GM20431 (cell line): ENCODE results near the gene BCL6.

Experiments used
- in situ Hi-C: fragments of 300-500 bp; cut with MseI, MboI; formaldehyde crosslinking; loops from one replicate; pipeline ENCODE4 v1.15.0; 2020; ENCODE audit warnings: low sequenced_read_pairs; ENCODE audit not compliant: unreplicated experiment

The BCL6 gene

DNA sequence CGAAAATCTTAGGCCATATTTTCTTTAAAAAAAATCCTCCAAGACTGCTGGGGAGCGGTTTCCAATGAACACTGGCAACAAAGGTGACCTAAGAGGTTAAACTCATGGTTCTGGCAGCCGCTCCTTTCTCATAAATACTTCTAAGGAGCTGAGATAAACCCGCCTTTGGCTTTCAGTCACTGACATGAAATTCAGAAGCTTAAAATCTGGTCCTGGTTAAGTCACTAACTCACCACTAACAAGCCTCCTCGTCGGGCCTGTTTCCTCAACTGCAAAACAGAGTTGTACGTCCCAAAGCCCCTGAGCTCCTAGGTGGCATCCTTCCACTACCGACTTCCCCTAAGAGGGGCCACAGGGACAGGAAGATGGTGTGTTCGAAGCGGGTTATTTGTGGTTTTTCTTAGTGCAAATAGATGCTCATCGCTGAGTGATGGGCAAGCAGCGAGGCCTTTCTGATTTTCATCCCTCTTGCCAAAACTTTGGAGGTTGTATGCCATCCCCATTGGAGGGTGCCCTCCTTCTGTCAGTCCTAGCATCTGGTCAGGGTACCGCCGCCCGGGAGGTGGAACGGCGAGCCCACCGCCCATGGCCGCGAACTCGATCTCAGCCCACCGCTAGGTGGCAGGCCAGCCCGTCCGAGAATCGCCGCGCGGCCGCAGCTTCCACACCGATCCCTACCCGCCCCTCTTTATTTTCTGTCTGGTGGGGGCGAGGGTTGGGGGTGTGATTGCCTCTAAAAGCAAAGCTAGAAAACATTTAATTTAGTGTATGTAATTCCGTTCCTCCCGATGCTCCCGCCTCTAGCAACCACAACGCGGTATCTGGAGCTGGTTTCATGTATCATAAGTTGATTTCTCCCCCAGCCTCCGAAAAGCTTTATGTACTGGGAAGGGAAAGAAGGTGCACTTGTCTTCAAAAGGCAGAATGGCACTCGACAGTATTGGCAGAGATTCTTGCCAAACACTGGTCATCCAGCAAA, 4.6 kb downstream of the BCL6 start:
- in situ Hi-C loops, result loop anchor here (10.0 kb wide), 2 partner anchors 1214 to 1404 kb away; no protein-coding TSS in a partner anchor

DNA sequence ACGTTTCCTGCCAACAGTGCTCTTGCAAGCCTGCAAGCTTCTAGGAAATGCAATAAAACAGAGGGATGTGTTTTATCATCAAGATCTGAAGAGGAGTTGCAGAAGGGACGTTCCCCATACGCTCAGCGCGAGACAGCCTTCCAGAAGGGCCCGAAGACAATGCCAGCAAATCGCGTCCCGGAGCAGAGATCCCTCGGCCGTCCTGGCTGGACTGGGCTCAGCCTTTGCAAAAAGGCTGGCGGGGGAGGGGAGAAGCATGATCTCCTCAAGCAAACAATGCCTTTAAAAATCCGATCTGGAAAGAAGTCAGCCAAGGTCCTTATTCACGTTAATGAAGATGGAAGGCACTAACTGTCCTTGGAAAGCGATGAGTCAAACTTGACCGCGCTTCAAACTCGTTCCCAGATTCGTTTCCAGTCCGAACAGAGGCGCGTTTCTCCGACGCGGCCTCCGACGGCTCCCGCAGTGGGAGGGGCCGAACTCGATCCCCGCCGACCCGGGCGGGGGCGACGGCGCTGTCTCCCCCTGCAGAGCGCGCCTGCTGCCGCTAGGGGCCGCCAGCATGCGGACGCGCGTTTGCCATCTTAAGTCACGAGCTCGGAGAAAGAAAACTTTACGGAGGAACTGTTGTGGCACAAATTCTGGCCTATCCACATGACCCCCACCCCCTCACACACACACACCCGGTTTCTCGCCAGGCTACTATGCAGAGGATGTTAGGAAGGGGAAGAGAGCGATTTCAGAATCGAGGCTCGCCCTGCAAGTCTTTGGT, 5.5 kb downstream of the BCL6 start:
- in situ Hi-C loops, result loop anchor here (10.0 kb wide), 2 partner anchors 1215 to 1405 kb away; no protein-coding TSS in a partner anchor

DNA sequence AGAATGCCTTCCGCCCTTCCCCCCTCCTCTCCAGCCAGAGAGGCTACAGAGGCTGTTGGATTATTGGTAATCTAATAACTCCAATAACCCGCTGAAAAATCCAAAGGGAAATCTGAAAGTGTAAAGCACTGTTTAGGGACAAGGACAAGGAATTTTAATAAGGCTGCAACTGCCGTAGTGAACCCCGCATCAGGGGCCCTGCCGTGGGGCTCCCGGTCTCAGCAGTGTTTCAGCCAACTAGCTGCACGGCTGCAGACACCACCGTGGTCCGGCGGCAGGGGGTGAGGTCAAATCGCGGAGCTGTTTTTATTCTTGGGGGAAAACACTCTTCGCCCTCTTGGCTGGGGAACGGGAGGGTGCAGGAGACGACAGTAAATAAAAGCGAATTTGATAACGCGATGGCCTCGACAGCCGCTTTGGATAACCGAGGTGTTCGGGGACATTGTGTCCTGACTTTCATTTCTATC, 6.1 kb downstream of the BCL6 start:
- in situ Hi-C loops, result no loop called here

DNA sequence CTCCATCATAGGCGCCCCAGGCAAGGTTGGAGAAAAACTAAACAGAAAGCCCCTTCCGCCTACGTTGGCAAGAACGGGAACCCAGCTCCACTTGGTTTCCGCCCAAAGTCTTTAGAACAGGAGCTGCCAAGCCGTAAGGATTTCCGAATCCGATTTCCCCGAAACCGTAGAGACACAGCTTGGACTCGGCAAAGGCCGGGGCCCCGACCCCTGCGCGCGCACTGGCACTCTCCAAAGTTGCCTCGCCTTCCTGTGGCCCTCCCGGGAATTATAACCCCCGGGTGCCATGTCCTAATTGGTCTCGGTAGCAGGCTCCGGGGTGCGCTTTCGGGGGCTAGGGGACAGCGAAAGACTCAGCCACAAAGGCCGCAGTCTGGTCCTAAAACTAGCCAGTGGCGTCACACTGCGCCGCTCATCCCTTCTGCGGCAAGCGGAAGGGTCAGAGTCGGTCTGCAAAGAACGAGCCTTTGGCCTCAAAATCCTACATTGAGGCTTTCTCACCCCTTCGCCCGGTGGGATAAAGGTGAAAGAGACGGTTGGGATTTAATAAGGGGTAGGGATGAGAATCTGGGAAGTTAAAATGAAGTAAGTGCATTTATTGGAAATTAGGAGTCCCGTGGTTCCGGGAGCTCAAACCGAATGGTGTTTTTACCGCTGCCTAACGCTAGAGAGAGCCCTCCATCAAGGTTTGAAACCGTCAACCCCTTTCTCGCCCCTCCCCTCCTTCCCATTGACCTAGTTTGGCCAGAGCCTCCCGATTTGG, 6.8 kb downstream of the BCL6 start:
- in situ Hi-C loops, result no loop called here

DNA sequence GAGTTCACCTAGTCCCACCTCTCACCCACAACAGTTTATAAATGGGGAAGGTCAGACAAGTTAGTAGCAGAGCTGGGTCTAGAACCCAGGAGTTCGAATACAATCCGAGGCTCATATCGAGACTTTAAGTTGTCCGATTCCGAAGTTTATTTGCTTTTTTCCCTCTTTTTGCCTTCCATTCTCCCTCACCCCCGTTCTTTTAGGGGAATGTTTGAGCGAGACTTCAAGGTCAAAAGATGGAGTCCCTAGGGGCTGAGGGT, 7.3 kb downstream of the BCL6 start:
- in situ Hi-C loops, result no loop called here

DNA sequence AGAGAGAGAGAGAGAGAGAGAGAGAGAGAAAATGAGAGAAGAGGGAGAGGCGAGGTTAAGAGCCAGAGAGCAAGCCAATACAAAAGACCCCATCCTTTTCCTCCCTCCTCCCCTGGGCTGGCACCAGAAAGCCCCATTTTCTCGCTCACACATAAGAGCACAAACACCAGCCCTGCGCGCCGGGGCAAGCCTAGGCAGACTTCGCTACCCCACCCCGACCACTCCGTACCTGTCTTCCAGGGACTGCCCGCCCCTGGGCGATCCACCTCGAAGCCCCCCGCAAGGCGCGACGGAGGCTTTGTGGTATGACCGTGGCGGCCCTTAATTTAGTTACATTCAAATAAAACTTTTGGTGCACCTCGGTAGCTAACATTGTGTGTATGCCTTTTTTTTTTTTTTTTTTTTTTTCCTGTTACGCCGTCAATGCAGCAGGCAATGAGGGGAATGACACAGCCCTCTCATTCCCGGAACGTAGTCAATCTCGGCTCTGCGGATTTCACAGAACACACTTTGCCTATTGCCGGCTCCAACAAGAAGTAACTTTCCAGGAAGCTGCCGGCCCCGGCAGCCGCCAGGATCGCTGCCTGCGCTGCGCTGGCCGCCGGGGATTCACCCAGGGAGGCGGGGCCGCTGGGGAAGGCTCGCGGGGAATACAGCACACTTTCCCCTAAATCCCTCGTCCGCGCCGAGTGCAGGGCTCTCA, 7.7 kb downstream of the BCL6 start:
- in situ Hi-C loops, result no loop called here

DNA sequence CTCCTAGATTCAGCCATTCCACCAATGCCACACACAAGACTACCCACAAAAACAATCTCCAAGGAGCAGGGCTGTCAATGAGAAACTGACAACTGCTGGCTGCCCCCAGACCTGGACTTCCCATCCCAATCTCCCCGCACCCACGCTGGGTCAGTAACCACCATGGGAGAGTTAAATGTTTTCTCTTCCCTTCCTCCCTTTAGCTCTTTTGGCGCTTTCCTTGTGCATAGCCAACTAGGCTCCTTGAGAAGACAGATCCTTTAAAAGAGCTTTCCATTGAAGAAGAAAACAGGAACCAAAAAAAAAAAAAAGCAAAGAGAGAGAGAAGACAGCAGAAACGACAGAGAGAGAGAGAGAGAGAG, 8.3 kb downstream of the BCL6 start:
- in situ Hi-C loops, result no loop called here

DNA sequence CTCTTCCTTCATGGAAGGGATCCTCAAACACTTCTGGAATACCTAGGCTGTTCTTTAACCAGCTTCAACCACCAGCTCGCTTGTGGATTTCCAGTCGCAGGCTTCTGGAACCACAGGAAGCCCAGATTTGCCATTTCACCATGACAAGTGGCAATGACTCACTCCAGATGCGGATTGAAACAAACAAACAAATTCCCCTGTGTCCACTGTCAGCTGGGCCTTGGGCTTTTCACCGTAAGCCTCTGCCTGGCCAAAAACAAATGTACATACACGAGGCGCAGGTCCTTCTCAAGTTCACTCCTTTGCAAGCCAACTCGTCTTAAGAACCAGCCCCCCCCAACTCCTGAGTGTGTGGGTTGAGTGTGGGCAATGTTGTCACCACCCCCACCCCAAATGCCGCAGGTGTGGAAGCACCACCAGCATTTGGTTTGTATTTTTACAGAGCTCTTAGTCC, 8.8 kb downstream of the BCL6 start:
- in situ Hi-C loops, result no loop called here

DNA sequence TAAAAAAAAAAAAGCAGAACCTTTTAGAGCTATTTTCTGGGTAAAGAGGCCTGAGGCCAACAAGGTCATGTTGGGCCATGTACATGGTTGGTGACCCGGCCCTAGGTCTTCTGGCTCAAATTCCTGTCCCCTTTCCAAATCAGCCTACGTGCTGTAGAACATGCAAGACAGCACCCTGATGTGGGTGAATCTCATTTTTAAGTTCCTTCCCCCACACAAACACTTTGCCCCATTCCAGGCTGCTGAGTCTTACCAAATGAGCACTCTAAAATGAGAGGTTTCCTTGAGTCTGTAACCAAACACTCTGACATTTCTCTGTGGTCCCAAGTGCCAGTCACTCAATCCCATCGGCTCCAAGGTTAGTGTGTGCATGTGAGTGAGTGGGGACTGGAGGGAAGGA, 9.4 kb downstream of the BCL6 start:
- in situ Hi-C loops, result no loop called here

DNA sequence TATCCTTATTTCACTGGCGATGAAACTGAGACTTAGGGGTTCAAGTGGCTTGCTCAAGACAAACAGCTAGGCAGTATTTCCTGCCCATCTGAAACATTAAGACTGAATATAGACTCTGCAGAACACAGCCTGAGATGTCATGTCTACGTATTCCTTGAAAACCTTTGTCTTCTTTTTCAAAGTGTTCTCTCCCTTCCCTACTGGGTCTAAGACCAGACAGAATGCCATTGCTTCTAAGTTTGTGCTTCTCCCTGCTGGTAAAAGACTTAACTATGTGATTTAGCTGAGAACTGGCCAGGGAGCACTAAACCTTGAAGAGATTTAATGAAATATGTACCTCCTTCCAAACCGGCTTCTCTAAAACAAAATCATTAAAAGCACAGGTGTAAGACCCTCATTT, 9.9 kb downstream of the BCL6 start:
- in situ Hi-C loops, result no loop called here

DNA sequence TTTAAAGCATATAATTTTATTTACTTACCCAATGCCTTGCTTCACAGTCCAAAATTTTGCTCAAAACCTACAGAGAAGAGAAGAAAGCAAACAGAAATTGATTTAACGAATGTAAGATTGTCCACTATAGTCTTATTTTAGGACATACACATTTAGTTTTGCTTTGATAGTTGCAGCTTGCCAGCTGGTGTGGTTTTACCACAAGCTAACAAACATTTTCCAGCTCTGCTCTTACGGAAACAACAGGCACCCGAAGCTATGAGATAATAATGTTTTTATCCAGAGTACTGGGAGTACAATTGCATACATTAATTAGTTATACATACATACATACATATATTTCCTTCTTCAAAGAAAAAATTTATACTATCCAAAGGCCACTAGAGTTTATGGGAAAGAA, 10.4 kb downstream of the BCL6 start:
- in situ Hi-C loops, result no loop called here

DNA sequence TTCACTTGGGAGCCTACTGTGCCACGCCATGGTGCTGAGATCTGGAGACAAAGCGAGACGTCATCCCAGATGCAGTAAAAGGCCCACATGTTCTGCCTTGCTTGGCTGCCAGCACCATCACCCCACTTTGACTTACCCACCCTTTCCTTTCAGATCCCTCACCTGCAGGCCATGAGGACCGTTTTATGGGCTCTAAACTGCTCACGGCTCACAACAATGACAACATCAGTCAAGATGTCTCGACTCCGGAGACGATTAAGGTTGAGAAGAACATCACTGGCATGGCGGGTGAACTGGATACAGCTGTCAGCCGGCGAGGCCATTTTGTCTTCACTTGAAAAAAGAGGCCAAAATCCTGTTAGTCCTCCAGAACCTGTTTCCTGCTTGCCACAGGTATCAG, 11.9 kb downstream of the BCL6 start:
- in situ Hi-C loops, result no loop called here

DNA sequence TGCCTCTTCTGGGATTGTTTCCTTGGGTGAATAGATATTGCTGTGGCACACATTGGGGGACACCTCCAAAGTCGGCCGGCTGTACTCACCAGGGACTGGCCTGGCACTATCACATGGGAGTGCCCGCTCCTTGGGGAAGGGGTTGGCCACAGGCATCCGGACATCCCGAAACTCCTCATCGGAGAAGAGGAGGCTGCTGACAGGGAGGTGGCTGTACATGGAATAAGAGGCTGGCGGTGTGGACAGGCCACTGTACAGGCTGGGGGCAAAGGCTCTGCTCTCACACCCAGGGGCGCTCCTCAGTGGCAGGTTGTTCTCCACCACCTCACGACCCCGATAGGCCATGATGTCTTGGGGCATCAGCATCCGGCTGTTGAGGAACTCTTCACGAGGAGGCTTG, 15.7 kb downstream of the BCL6 start:
- in situ Hi-C loops, result no loop called here

DNA sequence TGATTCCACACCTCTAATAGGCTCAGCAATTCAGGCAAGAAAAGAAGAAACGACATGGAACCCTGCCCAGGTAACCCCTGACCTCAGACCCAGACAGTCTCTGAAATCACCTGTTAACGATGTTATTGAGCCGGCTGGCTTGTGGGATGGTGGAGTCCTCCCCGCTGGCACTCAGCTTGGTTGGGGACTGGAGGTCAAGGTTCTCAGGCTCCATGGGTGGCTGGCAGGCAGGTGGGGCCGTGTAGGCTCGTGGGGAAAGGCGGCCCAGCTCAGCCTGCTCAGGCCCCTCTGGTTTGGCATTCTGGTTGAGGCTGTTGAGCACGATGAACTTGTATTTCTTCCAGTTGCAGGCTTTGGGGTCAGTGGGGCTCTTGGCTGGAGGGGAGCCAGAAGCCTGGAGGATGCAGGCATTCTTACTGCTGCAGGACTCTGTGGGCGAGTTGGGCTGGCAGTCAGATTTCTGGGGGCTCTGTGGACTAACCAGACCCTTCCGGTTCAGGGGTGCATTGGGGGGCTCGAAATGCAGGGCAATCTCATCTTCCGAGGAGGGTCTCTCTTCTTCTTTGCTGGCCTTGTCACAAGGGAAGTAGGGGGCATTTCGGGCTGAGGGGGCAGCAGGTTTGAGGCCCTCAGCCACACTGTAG, 16.2 kb downstream of the BCL6 start:
- in situ Hi-C loops, result no loop called here

DNA sequence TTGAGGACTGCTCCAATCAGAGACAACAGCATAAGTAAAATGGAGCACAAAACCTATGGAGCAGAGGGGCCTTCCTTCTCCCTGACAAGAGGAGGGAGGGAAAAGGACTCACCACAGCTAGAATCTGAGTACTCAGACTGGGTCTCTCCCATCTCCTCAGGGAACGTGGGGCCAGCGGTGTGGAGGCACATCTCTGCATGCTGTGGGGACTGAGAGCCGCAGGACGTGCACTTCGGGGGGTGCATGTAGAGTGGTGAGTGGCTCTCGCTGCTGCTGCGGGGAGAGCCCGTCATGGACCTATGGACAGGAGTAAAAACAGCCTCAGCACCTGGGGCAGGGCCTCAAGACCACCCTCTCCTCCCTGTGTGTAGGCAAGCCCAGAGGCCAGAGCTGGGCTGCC, 17.0 kb downstream of the BCL6 start:
- in situ Hi-C loops, result no loop called here

DNA sequence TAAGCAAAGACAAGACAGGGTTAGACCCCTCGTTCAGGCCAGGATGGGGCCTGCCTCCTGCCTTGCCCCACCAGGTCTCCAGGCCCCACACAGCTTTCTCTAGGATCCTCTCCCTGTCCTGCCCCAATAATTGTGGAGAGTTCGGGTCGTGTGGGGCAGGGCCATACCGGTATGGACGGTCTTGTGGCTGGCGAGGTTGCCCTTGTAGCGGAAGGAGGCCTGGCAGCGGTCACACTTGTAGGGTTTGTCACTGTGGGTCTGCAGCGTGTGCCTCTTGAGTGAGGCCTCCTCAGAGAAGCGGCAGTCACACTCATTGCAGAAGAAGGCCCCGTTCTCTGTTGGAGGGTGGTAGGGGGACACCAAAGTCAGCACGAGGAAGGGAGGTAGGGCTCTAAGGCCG, 18.7 kb downstream of the BCL6 start:
- in situ Hi-C loops, result no loop called here

DNA sequence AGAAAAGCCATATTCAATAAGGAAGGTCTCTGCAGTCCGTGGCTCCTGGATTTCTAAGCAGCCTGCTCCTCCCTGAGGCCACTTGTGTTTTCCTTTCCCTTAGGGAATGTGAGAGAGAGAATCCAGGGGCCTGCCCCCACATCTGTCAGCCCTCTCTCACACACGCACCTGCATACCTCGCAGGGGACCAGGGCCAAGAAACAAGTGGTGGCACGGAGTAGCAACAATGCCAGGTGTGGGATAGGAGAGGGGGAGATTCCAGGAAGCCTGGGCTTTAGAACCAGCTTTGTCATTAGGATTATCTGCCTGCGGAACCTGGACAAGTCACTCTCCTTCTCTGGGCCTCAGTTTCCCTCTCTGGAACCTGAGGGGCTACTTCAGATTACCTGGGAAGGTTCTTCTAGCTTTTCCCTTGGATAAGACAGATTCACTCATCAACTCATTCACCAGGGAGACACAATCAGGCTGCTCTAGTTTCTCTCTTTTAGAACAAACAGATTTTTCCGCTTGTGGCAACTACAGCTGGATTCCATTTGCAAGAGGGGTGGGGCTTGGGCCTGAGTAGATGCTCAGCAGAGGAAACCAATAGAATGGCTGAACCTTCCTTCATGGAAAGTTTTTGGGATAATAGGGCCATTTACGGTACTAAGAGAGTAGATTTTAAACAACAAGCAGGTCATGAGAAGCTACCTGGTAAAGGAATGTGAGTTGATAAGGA, 19.5 kb downstream of the BCL6 start:
- in situ Hi-C loops, result no loop called here

DNA sequence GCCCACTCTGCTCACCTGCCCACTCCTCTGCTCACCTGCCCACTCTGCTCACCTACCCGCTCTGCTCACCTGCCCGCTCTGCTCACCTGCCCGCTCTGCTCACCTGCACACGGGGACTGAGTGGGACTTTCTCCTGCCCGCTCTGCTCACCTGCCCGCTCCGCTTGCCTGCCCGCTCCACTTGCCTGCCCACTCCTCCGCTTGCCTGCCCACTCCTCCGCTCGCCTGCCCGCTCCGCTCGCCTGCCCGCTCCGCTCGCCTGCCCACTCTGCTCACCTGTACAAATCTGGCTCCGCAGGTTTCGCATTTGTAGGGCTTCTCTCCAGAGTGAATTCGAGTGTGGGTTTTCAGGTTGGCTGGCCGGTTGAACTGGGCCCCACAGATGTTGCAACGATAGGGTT, 20.0 kb downstream of the BCL6 start:
- in situ Hi-C loops, result no loop called here

DNA sequence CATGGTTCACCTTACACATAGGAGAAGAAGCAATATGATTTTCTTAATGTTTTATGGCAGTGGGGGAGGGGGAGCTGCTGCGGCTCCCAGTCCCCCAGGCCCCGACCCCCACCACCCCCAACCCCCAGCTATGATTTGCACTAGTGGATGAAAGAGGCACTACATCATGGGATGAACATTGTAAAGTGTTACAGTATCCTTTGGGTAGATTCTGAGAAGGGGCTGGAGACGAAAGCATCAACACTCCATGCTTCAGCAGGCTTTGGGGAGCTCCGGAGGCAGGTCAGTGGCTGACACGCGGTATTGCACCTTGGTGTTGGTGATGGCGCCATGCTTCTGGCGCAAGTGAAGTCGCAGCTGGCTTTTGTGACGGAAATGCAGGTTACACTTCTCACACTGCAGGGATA, 23.1 kb downstream of the BCL6 start:
- in situ Hi-C loops, result no loop called here
